Kidney (tissue), 14 donors: ENCODE data around the gene NHSL2. TPM values are rescaled to one million over a fixed set of nuclear protein-coding genes. Genes with fewer than 3 reads are reported as not detected.

Experiments
- DNase-seq, 5 donors: peaks; one replicate each; pipeline ENCODE4 v3.0.0-alpha.2; 2013 to 2020
- FAIRE-seq: peaks from 2 replicates; lab custom pipeline; 2012; peaks lifted over from hg19 to GRCh38; lab: Jason Lieb, UNC
- H3K27ac ChIP-seq, 2 donors: one replicate each; pipeline ENCODE4 v1.7.0; 2013; ENCODE audit warnings: low read depth in 2 of 2, low read length in 2 of 2, inconsistent platforms in 1 of 2
- H3K27me3 ChIP-seq: one replicate; pipeline ENCODE4 v1.7.1; 2013; ENCODE audit warnings: low read length, inconsistent platforms; ENCODE audit not compliant: control insufficient read depth, insufficient read depth
- H3K36me3 ChIP-seq, 3 donors: one replicate each; pipeline versions ENCODE4 v1.7.0 to v1.7.1; 2013; ENCODE audit warnings: low read length in 3 of 3, control low read depth in 1 of 3, inconsistent platforms in 1 of 3; ENCODE audit not compliant: insufficient read depth in 3 of 3, control insufficient read depth in 2 of 3
- H3K4me1 ChIP-seq, 3 donors: one replicate each; pipeline versions ENCODE4 v1.7.0 to v1.7.1; 2013; ENCODE audit warnings: low read length in 3 of 3, inconsistent platforms in 1 of 3, low read depth in 1 of 3; ENCODE audit not compliant: control insufficient read depth in 2 of 3, insufficient read depth in 2 of 3
- H3K4me3 ChIP-seq, 3 donors: one replicate each; pipeline versions ENCODE4 v1.7.0 to v1.8.1; 2013; ENCODE audit warnings: low read length in 3 of 3, control low read depth in 1 of 3, inconsistent platforms in 1 of 3
- H3K9ac ChIP-seq, 3 donors: one replicate each; pipeline versions ENCODE4 v1.7.0 to v1.7.1; 2013; ENCODE audit warnings: low read length in 3 of 3, control low read depth in 1 of 3, inconsistent platforms in 1 of 3
- H3K9me3 ChIP-seq, 3 donors: one replicate each; pipeline versions ENCODE4 v1.7.0 to v1.7.1; 2013; ENCODE audit warnings: low read length in 3 of 3, control low read depth in 1 of 3, inconsistent platforms in 1 of 3; ENCODE audit not compliant: control insufficient read depth in 2 of 3, insufficient read depth in 1 of 3
- intact Hi-C: fragments of 100-400 bp; cut with DNase I; formaldehyde crosslinking; loops from one replicate; pipeline ENCODE4 v1.11.1; 2022
- polyA plus RNA-seq: library from polyadenylated mRNA; stranded (reverse); fragments of 350-450 nt; fragmentation: Illumina TruSeq; extraction: RNeasy Lipid Tissue Mini Kit (QIAGEN cat#74804); gene quantifications from one replicate; pipeline ENCODE4 v1.2.3, GENCODE V29; 2014; ENCODE audit warnings: low read depth, low replicate concordance; ENCODE audit not compliant: insufficient read depth
- total RNA-seq: library from RNA; stranded (reverse); fragmentation: NEBNext Ultra II Directional; extraction: Animal tissue kit (Norgen Biotek cat#: 25700); gene quantifications from one replicate; pipeline ENCODE4 v1.2.1, GENCODE V29; 2021
- TF ChIP-seq, protein P1 (sequence below): IDR thresholded peaks from 3 replicates; pipeline ENCODE4 v1.5.1; 2012; ENCODE audit warnings: mild to moderate bottlenecking, moderate library complexity, borderline replicate concordance; ENCODE audit not compliant: insufficient read depth; ENCODE audit errors: extremely low read depth
- donor health status: control.
- donor health status: control.
- donor health status: control.
- donor health status: control.
- donor health status: control.
- donor health status: DM: yes; HTN: yes; CAD: no.
- donor health status: Normal renal cell carcinoma (clear cell type).

Gene NHSL2
- total and polyA plus RNA-seq, 2 donors from 2014 or later: 1.3 to 10.8 TPM

DNA sequence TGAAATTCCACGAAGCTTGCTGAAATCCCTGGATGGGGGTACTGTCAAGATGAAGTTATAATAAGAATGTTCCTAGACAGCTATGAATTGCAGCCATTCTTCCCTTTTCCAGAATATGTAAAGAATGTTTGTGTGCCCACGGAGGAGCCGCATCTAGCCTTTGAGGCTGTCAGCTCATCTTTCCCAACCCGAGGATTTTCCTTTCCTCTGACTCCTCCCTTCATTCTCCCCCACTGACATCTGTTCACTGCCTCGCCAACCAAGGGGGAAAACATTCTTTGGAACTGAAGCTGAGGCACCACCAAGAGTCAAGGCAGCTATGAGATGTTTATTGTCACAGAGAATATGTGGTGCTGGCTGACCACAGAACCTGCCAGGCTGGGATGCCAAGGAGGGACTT, 8.8 kb downstream of the NHSL2 start:
- no peak overlapping the region for H3K4me3 ChIP-seq
- no peaks in the 10 kb centered on the region for H3K9me3 ChIP-seq
- no peaks in the 10 kb centered on the region for H3K36me3 ChIP-seq
- intact Hi-C loops: no loop called here
- H3K4me1 ChIP-seq: no peaks in the 10 kb centered on the region
- H3K27me3 ChIP-seq: peaks cover 2% of the 10 kb centered on the region
- no peak overlapping the region for H3K27ac ChIP-seq
- no peak overlapping the region for H3K9ac ChIP-seq
- FAIRE-seq: no peak
- TF ChIP-seq, protein P1, sequence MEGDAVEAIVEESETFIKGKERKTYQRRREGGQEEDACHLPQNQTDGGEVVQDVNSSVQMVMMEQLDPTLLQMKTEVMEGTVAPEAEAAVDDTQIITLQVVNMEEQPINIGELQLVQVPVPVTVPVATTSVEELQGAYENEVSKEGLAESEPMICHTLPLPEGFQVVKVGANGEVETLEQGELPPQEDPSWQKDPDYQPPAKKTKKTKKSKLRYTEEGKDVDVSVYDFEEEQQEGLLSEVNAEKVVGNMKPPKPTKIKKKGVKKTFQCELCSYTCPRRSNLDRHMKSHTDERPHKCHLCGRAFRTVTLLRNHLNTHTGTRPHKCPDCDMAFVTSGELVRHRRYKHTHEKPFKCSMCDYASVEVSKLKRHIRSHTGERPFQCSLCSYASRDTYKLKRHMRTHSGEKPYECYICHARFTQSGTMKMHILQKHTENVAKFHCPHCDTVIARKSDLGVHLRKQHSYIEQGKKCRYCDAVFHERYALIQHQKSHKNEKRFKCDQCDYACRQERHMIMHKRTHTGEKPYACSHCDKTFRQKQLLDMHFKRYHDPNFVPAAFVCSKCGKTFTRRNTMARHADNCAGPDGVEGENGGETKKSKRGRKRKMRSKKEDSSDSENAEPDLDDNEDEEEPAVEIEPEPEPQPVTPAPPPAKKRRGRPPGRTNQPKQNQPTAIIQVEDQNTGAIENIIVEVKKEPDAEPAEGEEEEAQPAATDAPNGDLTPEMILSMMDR: no peak
- peak in 1 of 5 donors; percentile 39 for DNase-seq

DNA sequence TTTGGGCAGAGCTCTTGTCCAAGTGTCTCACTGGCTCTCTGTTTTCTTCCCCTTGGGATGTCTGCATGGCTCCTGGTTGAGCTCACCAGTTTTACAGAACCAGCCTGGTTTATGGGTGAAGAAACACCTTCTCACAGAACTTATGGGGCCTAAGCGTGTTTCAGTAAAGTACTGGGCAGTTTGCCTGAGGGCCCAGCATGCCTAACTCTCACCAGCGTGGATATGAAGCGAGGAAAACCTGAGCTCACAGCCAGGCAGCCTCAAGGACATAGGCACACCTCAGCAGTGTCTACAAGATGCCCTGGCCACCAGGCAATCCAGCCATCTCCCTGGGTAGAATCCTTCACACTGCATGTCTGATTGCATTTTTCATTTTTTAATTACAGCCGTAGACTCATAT, 9.2 kb downstream of the NHSL2 start:
- no peak for DNase-seq
- Histone ChIP-seq H3K9me3 (no peaks in the 10 kb centered on the region), H3K4me1 (no peaks in the 10 kb centered on the region), H3K27me3 (peaks cover 5% of the 10 kb centered on the region), H3K9ac (no peak overlapping the region), H3K36me3 (no peaks in the 10 kb centered on the region), H3K27ac (no peak overlapping the region), H3K4me3 (no peak overlapping the region)
- TF ChIP-seq, protein P1: no peak
- intact Hi-C loops: no loop called here
- FAIRE-seq: no peak

DNA sequence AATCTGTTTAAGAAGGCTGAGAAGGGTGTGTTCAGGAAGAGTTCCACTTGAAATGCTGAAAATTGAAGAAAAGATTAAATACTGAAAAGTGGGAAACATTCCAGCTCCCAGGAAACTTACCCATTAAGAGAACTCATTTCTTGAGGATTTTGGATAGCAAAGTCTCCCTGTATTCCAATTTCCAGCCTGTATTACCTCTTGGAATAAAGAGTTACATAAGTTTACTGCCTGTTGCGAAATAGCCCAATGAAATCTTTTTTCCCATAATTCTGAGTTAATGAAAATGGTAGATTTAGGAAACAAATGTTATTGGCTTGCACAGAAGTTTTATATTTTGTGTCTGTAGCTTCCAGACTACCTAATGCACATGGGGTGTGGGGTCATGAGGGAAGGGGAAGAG, 12.0 kb downstream of the NHSL2 start:
- H3K9me3 ChIP-seq: no peaks in the 10 kb centered on the region

More for the DNA sequence above, 12.0 kb downstream of the NHSL2 start:
- intact Hi-C loops: no loop called here
- Histone ChIP-seq H3K9ac (no peak overlapping the region), H3K4me1 (no peaks in the 10 kb centered on the region), H3K27me3 (peaks cover 7% of the 10 kb centered on the region), H3K27ac (no peak overlapping the region), H3K4me3 (no peak overlapping the region), H3K36me3 (no peaks in the 10 kb centered on the region)
- FAIRE-seq (no peak), DNase-seq (no peak)
- TF ChIP-seq, protein P1: no peak
